ENCODE data around the gene PTCH1.

The PTCH1 gene

GRCh38 chr9:95522871-95523370 is 6.2 kb upstream of the PTCH1 start:
- H3K4me2 ChIP-seq (ENCODE audit: low read length): no peak overlapping the region
- no peaks in the 10 kb centered on the region for H3K79me2 ChIP-seq (ENCODE audit: low read length)
- no peak overlapping the region for H3K4me3 ChIP-seq (ENCODE audit: low read length)
- H3K4me1 ChIP-seq (ENCODE audit: low read length): no peaks in the 10 kb centered on the region
- H3K9me3 ChIP-seq (ENCODE audit: insufficient read depth, low read length): no peaks in the 10 kb centered on the region
- H3K9ac ChIP-seq (ENCODE audit: low read length): no peak overlapping the region
- no peak overlapping the region for H2AFZ ChIP-seq (ENCODE audit: low read depth, low read length)
- no peaks in the 10 kb centered on the region for H3K36me3 ChIP-seq (replicated peaks; ENCODE audit: low read depth, low read length)
- H3K27ac ChIP-seq (ENCODE audit: low read length): no peak overlapping the region
- no peak for TF ChIP-seq CTCF (IDR thresholded peaks at IDR 0.05; ENCODE audit: low read depth, low read length)
- no peak for TF ChIP-seq EZH2phosphoT487 (IDR thresholded peaks at IDR 0.05; ENCODE audit: low read depth)
- H3K27me3 ChIP-seq (ENCODE audit: low read depth, low read length): no peaks in the 10 kb centered on the region
- H4K20me1 ChIP-seq (ENCODE audit: insufficient read depth, low read length): no peaks in the 10 kb centered on the region

DNA sequence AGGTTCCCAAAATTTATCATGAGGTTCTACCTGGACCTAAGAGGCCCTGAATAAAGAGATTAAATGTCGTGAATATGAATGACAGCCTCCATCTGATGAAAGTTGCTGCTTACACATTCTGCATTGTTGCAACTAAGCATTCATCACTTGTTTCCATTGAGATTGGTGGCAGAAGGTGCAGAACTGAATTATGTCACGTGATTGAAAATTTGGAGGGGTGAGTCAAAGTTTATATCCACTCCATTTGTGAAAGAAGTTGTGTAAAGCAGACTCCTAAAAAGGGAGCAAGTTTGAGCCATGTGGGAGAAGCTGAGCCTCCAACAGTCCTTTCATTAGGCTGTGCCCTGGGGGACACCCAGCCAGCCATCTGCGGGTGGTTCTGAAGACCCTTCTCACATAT is 4.9 kb upstream of the PTCH1 start:
- H3K9ac ChIP-seq (ENCODE audit: low read length): no peak overlapping the region
- no peaks in the 10 kb centered on the region for H3K27me3 ChIP-seq (ENCODE audit: low read depth, low read length)

DNA sequence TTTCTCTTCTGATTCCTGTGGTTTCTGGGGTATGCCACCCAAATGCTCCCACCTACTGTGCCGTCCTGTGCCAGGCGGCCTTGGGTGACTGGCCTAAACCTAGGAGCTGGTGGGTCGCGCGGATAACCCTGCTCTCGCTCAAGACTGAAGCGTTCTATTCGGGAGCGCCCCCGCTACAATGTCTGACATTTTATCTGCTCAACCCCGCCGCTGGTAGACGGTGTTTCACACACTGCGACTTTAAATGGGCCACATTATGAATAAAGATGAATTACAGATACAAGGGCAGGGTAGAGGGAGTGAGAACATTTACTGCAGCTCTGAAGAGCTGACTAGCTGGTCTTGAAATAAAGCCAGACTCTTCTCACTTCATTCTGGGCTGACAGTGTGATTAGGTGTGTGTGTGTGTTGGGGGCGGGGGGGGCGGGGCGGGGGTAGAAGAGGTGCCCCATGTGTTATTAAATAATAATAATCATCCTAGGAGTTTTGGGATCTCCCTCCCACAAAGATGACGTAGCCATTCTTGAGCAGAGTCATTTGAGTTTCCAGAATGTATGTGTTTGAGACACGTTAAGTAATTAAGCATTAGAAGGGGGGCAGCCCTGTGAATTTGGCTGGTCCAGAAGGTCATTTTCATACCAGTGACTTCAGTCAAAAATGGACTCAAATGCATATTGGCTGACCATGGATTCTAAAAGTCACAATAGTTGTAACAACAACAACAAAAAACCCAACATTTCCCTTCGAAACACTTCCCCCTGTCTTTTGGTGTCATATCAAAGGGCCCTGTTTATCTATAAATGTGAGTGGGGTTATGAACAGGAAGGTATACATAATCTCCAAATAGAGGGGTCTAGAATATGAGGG is 1.0 kb upstream of the PTCH1 start:
- Histone ChIP-seq H3K9ac (ENCODE audit: low read length) (no peak overlapping the region), H3K9me3 (ENCODE audit: insufficient read depth, low read length) (no peaks in the 10 kb centered on the region), H3K4me2 (ENCODE audit: low read length) (no peak overlapping the region), H2AFZ (ENCODE audit: low read depth, low read length) (no peak overlapping the region), H3K27ac (ENCODE audit: low read length) (no peak overlapping the region), H3K4me3 (ENCODE audit: low read length) (no peak overlapping the region), H3K27me3 (ENCODE audit: low read depth, low read length) (no peaks in the 10 kb centered on the region), H3K4me1 (ENCODE audit: low read length) (no peaks in the 10 kb centered on the region), H3K36me3 (replicated peaks; ENCODE audit: low read depth, low read length) (no peaks in the 10 kb centered on the region), H3K79me2 (ENCODE audit: low read length) (no peaks in the 10 kb centered on the region), H4K20me1 (ENCODE audit: insufficient read depth, low read length) (no peaks in the 10 kb centered on the region)
- TF ChIP-seq CTCF (IDR thresholded peaks at IDR 0.05; ENCODE audit: low read depth, low read length) (no peak), EZH2phosphoT487 (IDR thresholded peaks at IDR 0.05; ENCODE audit: low read depth) (no peak)

More for the DNA sequence above, 4.9 kb upstream of the PTCH1 start:
- no peak overlapping the region for H3K4me2 ChIP-seq (ENCODE audit: low read length)
- H4K20me1 ChIP-seq (ENCODE audit: insufficient read depth, low read length): no peaks in the 10 kb centered on the region
- no peaks in the 10 kb centered on the region for H3K9me3 ChIP-seq (ENCODE audit: insufficient read depth, low read length)
- TF ChIP-seq CTCF (IDR thresholded peaks at IDR 0.05; ENCODE audit: low read depth, low read length) (no peak), EZH2phosphoT487 (IDR thresholded peaks at IDR 0.05; ENCODE audit: low read depth) (no peak)
- no peaks in the 10 kb centered on the region for H3K79me2 ChIP-seq (ENCODE audit: low read length)
- no peak overlapping the region for H2AFZ ChIP-seq (ENCODE audit: low read depth, low read length)
- H3K4me3 ChIP-seq (ENCODE audit: low read length): no peak overlapping the region
- H3K36me3 ChIP-seq (replicated peaks; ENCODE audit: low read depth, low read length): no peaks in the 10 kb centered on the region
- H3K27ac ChIP-seq (ENCODE audit: low read length): no peak overlapping the region
- H3K4me1 ChIP-seq (ENCODE audit: low read length): no peaks in the 10 kb centered on the region

- 0 out of 2 replicates have a peak overlapping the region, but pooled peaks have one; percentile 23 for H2AFZ ChIP-seq (ENCODE audit: low read depth, low read length)
- H3K9ac ChIP-seq (ENCODE audit: low read length): 0 out of 2 replicates have a peak overlapping the region, but pooled peaks have one; percentile 28
Observed at GRCh38 chr9:95516221-95516733, 494 bp downstream of the PTCH1 start.

More at GRCh38 chr9:95516221-95516733, 494 bp downstream of the PTCH1 start:
- TF ChIP-seq EZH2phosphoT487 (IDR thresholded peaks at IDR 0.05; ENCODE audit: low read depth) (no peak), CTCF (IDR thresholded peaks at IDR 0.05; ENCODE audit: low read depth, low read length) (no peak)
- no peaks in the 10 kb centered on the region for H3K9me3 ChIP-seq (ENCODE audit: insufficient read depth, low read length)
- H3K4me1 ChIP-seq (ENCODE audit: low read length): peaks cover 13% of the 10 kb centered on the region
- no peak overlapping the region for H3K27ac ChIP-seq (ENCODE audit: low read length)
- no peaks in the 10 kb centered on the region for H4K20me1 ChIP-seq (ENCODE audit: insufficient read depth, low read length)
- no peaks in the 10 kb centered on the region for H3K27me3 ChIP-seq (ENCODE audit: low read depth, low read length)
- H3K4me3 ChIP-seq (ENCODE audit: low read length): peak overlapping the region; percentile 77
- no peaks in the 10 kb centered on the region for H3K36me3 ChIP-seq (replicated peaks; ENCODE audit: low read depth, low read length)
- peak overlapping the region; percentile 77 for H3K4me2 ChIP-seq (ENCODE audit: low read length)
- H3K79me2 ChIP-seq (ENCODE audit: low read length): peaks cover 8% of the 10 kb centered on the region
